K562 (cell line): ENCODE data around the gene SLCO2B1. TPM values are rescaled to one million over a fixed set of nuclear protein-coding genes. Genes with fewer than 3 reads are reported as not detected.

ENCODE experiments used
- ATAC-seq: fragments of 200-7000 bp; cut with Tn5 transposase; 3 replicates; pipeline ENCODE4 v1.9.1; 2020; ENCODE audit warnings: moderate library complexity
- BruUV-seq: library from RNA; stranded (reverse); fragments of 400-500 nt; replicated peaks from 2 replicates; lab custom pipeline; 2021; lab: Mats Ljungman, UMichigan
- CTCF ChIA-PET: fragments of 300-600 bp; formaldehyde crosslinking; extraction: SDS; loops from one replicate; lab custom pipeline; 2021; ENCODE audit warnings: low intra/inter-chr PET ratio; lab: Yijun Ruan, JAX
- POLR2A ChIA-PET: fragments of 300-600, 350-650 bp; sonication (Branson Sonifier 250); formaldehyde crosslinking; extraction: SDS; loops from one replicate; lab custom pipeline; 2021; ENCODE audit warnings: antibody characterized with exemption, inconsistent platforms; lab: Yijun Ruan, JAX
- DNase-seq, 4 experiments: peaks; one replicate each; pipeline versions ENCODE4 v3.0.0 to v3.0.0-alpha.2; 2011 to 2018; ENCODE audit warnings: low spot score in 3 of 4, mixed read lengths in 3 of 4; ENCODE audit errors: extremely low read depth in 1 of 4
- FAIRE-seq: peaks from 2 replicates; lab custom pipeline; 2011; peaks lifted over from hg19 to GRCh38; lab: Jason Lieb, UNC
- H2AFZ ChIP-seq: 2 replicates; pipeline ENCODE4 v1.6.0; 2011; ENCODE audit warnings: low read depth, low read length, control low read depth, inconsistent platforms
- H3K27ac ChIP-seq: fragments of 200-600 bp; 3 replicates; pipeline ENCODE4 v1.8.0; 2011; ENCODE audit warnings: low read depth, mild to moderate bottlenecking, control low read depth, inconsistent platforms, low read length, moderate library complexity, mixed read lengths; ENCODE audit errors: extremely low read depth
- H3K27me3 ChIP-seq, 2 experiments: fragments of 300-600 bp in 1 of 2; 2 replicates in 1 of 2; 3 replicates in 1 of 2; pipeline versions ENCODE4 v1.6.0 to v1.8.0; 2011; ENCODE audit warnings: inconsistent platforms in 2 of 2, low read length in 2 of 2, mild to moderate bottlenecking in 1 of 2, mixed read lengths in 1 of 2, moderate library complexity in 1 of 2; ENCODE audit not compliant: control insufficient read depth in 2 of 2, insufficient read depth in 2 of 2
- H3K36me3 ChIP-seq: fragments of 300-600 bp; 3 replicates; pipeline ENCODE4 v1.8.0; 2011; ENCODE audit warnings: mild to moderate bottlenecking, low read length, inconsistent platforms; ENCODE audit not compliant: control insufficient read depth, insufficient read depth
- H3K4me1 ChIP-seq, 2 experiments: fragments of 200-600 bp in 1 of 2; replicated peaks in 1 of 2; 2 replicates in 1 of 2; 3 replicates in 1 of 2; pipeline versions ENCODE4 v1.5.1 to v1.8.0; 2011; ENCODE audit warnings: inconsistent platforms in 2 of 2, low read length in 2 of 2, mild to moderate bottlenecking in 1 of 2, mixed read lengths in 1 of 2, moderate library complexity in 1 of 2; ENCODE audit not compliant: control insufficient read depth in 2 of 2, insufficient read depth in 2 of 2
- H3K4me2 ChIP-seq: 2 replicates; pipeline ENCODE4 v1.6.1; 2011; ENCODE audit warnings: low read length, control low read depth, inconsistent platforms, mixed read lengths; ENCODE audit not compliant: insufficient read depth
- H3K4me3 ChIP-seq: fragments of 200-600 bp; sonication (generic), shearing (Covaris generic); 2 replicates; pipeline ENCODE4 v1.5.1; 2016; ENCODE audit warnings: control low read depth, inconsistent platforms
- H3K79me2 ChIP-seq: fragments of 200-600 bp; 3 replicates; pipeline ENCODE4 v1.8.0; 2011; ENCODE audit warnings: low read length, inconsistent platforms; ENCODE audit not compliant: control insufficient read depth, insufficient read depth
- H3K9ac ChIP-seq, 2 experiments: 2 replicates each; pipeline versions ENCODE4 v1.6.0 to v1.6.1; 2011; ENCODE audit warnings: low read depth in 2 of 2, low read length in 2 of 2, control low read depth in 1 of 2, inconsistent platforms in 1 of 2, mild to moderate bottlenecking in 1 of 2, mixed read lengths in 1 of 2; ENCODE audit not compliant: insufficient read depth in 1 of 2
- H3K9me1 ChIP-seq: one replicate; pipeline ENCODE4 v1.6.0; 2011; ENCODE audit warnings: inconsistent platforms, mild to moderate bottlenecking, low read length, moderate library complexity; ENCODE audit not compliant: control insufficient read depth, insufficient read depth
- H3K9me3 ChIP-seq: replicated peaks from 2 replicates; pipeline ENCODE4 v1.5.1; 2011; ENCODE audit warnings: low read depth, low read length, inconsistent platforms; ENCODE audit not compliant: control insufficient read depth, insufficient read depth
- H4K20me1 ChIP-seq: replicated peaks from 2 replicates; pipeline ENCODE4 v1.6.1; 2011; ENCODE audit warnings: low read length, inconsistent platforms, mixed read lengths; ENCODE audit not compliant: control insufficient read depth, insufficient read depth
- NFIC ChIP-seq: fragments of 450-650 bp; IDR thresholded peaks from 2 replicates; pipeline ENCODE4 v1.6.1; 2017; ENCODE audit warnings: mild to moderate bottlenecking, inconsistent platforms
- WGBS: fragments of 100-300 bp; shearing (Covaris generic); methylation state at CpG from one replicate; pipeline ENCODE4 v1.1.6; 2016; ENCODE audit warnings: low coverage, mixed read lengths; ENCODE audit not compliant: insufficient coverage; ENCODE audit errors: missing lambda C conversion rate; 5-methylcytosine and 5-hydroxymethylcytosine counted together
- in situ Hi-C: fragments of 300-500 bp; cut with MboI; formaldehyde crosslinking; loops from 4 replicates; pipeline ENCODE4 v1.15.0; 2018; ENCODE audit warnings: inconsistent platforms, mixed read lengths
- intact Hi-C: fragments of 100-400 bp; cut with micrococcal nuclease; formaldehyde crosslinking; loops from 2 replicates; pipeline ENCODE4 v1.14.2; 2022
- polyA plus RNA-seq, 8 experiments: library from polyadenylated mRNA; depleted of rRNA in 4 of 8; stranded (reverse) in 5 of 8; unstranded in 3 of 8; fragments of >200 nt; fragmentation: Nextera tagmentation in 2 of 8; fragmentation: Illumina TruSeq in 1 of 8; extraction: Ambion mirVana in 2 of 8; extraction: Trizol in 1 of 8; gene quantifications; 2 replicates each; pipeline versions ENCODE4 v1.2.1 to v1.2.3, GENCODE V29; 2011 to 2014; ENCODE audit warnings: inconsistent platforms in 1 of 8, missing spikeins in 1 of 8
- total RNA-seq, 7 experiments: library from RNA; depleted of rRNA in 6 of 7; stranded (reverse); fragments of >200 nt in 6 of 7; fragmentation: Illumina TruSeq in 2 of 7; extraction: Trizol in 2 of 7; gene quantifications; 2 replicates each; pipeline versions ENCODE4 v1.2.1 to v1.2.3, GENCODE V29; 2011 to 2021; ENCODE audit warnings: low replicate concordance in 1 of 7
- TF ChIP-seq, protein P1 (sequence below): sonication (generic); formaldehyde crosslinking; IDR thresholded peaks from 2 replicates; pipeline ENCODE4 v1.8.0; 2023; ENCODE audit warnings: missing genetic modification reagents, mild to moderate bottlenecking, borderline replicate concordance
- TF ChIP-seq, protein P2 (sequence below): sonication (generic); formaldehyde crosslinking; IDR thresholded peaks from 2 replicates; pipeline ENCODE4 v1.8.0; 2022; ENCODE audit warnings: missing genetic modification reagents, mild to moderate bottlenecking, borderline replicate concordance

SLCO2B1 gene
- total and polyA plus RNA-seq, 9 of the 15 experiments (the other 6 are each of a cell fraction or from before 2014, with no cell fraction given) = 0.70 to 14.7 (median 7.6) TPM

DNA sequence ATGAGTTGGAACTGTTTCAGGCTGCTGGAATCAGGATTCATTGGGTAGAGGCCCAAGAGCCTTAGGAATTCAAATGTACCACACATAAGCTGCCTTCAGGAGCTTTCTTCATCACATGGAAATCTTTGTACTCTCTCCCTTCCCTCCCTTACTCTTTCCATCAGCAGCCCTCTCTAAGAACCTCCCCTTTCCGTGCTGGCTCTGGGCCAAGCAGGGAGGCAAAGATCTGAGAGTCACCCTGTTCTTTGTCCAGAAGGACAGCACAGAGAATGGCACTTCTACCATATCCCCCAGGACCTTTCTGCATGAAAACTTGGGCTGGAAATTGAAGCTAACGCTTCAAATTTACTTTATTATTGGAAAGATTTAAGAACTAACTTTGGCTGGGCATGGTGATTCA is 69.0 kb downstream of the SLCO2B1 start:
- no peak overlapping the region for H3K4me3 ChIP-seq
- peak; percentile 91 for TF ChIP-seq NFIC
- TF ChIP-seq, protein P1, sequence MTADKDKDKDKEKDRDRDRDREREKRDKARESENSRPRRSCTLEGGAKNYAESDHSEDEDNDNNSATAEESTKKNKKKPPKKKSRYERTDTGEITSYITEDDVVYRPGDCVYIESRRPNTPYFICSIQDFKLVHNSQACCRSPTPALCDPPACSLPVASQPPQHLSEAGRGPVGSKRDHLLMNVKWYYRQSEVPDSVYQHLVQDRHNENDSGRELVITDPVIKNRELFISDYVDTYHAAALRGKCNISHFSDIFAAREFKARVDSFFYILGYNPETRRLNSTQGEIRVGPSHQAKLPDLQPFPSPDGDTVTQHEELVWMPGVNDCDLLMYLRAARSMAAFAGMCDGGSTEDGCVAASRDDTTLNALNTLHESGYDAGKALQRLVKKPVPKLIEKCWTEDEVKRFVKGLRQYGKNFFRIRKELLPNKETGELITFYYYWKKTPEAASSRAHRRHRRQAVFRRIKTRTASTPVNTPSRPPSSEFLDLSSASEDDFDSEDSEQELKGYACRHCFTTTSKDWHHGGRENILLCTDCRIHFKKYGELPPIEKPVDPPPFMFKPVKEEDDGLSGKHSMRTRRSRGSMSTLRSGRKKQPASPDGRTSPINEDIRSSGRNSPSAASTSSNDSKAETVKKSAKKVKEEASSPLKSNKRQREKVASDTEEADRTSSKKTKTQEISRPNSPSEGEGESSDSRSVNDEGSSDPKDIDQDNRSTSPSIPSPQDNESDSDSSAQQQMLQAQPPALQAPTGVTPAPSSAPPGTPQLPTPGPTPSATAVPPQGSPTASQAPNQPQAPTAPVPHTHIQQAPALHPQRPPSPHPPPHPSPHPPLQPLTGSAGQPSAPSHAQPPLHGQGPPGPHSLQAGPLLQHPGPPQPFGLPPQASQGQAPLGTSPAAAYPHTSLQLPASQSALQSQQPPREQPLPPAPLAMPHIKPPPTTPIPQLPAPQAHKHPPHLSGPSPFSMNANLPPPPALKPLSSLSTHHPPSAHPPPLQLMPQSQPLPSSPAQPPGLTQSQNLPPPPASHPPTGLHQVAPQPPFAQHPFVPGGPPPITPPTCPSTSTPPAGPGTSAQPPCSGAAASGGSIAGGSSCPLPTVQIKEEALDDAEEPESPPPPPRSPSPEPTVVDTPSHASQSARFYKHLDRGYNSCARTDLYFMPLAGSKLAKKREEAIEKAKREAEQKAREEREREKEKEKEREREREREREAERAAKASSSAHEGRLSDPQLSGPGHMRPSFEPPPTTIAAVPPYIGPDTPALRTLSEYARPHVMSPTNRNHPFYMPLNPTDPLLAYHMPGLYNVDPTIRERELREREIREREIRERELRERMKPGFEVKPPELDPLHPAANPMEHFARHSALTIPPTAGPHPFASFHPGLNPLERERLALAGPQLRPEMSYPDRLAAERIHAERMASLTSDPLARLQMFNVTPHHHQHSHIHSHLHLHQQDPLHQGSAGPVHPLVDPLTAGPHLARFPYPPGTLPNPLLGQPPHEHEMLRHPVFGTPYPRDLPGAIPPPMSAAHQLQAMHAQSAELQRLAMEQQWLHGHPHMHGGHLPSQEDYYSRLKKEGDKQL (CRISPR knock-in tag) = no peak
- TF ChIP-seq, protein P2, sequence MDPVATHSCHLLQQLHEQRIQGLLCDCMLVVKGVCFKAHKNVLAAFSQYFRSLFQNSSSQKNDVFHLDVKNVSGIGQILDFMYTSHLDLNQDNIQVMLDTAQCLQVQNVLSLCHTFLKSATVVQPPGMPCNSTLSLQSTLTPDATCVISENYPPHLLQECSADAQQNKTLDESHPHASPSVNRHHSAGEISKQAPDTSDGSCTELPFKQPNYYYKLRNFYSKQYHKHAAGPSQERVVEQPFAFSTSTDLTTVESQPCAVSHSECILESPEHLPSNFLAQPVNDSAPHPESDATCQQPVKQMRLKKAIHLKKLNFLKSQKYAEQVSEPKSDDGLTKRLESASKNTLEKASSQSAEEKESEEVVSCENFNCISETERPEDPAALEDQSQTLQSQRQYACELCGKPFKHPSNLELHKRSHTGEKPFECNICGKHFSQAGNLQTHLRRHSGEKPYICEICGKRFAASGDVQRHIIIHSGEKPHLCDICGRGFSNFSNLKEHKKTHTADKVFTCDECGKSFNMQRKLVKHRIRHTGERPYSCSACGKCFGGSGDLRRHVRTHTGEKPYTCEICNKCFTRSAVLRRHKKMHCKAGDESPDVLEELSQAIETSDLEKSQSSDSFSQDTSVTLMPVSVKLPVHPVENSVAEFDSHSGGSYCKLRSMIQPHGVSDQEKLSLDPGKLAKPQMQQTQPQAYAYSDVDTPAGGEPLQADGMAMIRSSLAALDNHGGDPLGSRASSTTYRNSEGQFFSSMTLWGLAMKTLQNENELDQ (CRISPR knock-in tag) = no peak
- BruUV-seq = no TSS peak
- 0% methylated on average over 2 of the region's 2 CpGs for WGBS
- H2AFZ ChIP-seq = no peak overlapping the region
- ChIA-PET POLR2A (no interaction called here), CTCF (no interaction called here)
- FAIRE-seq (no peak), ATAC-seq (no peak), DNase-seq (peak in 1 of 4 experiments; percentile 28)
- intact Hi-C loops (no loop called here), in situ Hi-C loops (no loop called here)
- H3K9ac ChIP-seq = no peak overlapping the region
- no peaks in the 10 kb centered on the region for H3K9me3 ChIP-seq
- H3K4me1 ChIP-seq = no peaks in the 10 kb centered on the region
- H3K27ac ChIP-seq = no peak overlapping the region
- no peaks in the 10 kb centered on the region for H3K79me2 ChIP-seq
- peaks cover 11 to 29% of the 10 kb centered on the region in 2 experiments; a peak in 4 of 5 replicates for H3K27me3 ChIP-seq
- no peak overlapping the region for H3K4me2 ChIP-seq
- peaks cover 4% of the 10 kb centered on the region; the same call in 1 of the 2 replicates for H4K20me1 ChIP-seq
- no peaks in the 10 kb centered on the region for H3K36me3 ChIP-seq
- H3K9me1 ChIP-seq = no peaks in the 10 kb centered on the region
